CD4-positive, alpha-beta memory T cell (primary cell): Measurements from ENCODE around the gene FCHSD1. TPM values are rescaled to one million over a fixed set of nuclear protein-coding genes. Genes with fewer than 3 reads are reported as not detected.
A peak's percentile ranks its signal among the peaks of the same experiment; 100 is the strongest.

Experiments used
- CTCF ChIA-PET: fragments of 350-600 bp; sonication (Branson Sonifier 250); formaldehyde crosslinking; loops from one replicate; lab custom pipeline; 2021; ENCODE audit warnings: inconsistent platforms; ENCODE audit not compliant: partially characterized antibody; lab: Charles Lee
- POLR2A ChIA-PET: fragments of 350-600 bp; sonication (Branson Sonifier 250); formaldehyde crosslinking; loops from one replicate; lab custom pipeline; 2021; ENCODE audit not compliant: partially characterized antibody; lab: Charles Lee
- DNase-seq, 5 donors: peaks; one replicate each; pipeline versions ENCODE4 v3.0.0 to v3.0.0-alpha.2; 2020 to 2022; ENCODE audit warnings: mixed read lengths in 1 of 5
- H3K27ac ChIP-seq: one replicate; pipeline ENCODE4 v1.7.0; 2013; ENCODE audit warnings: low read depth, low read length
- H3K27me3 ChIP-seq: 2 replicates; pipeline ENCODE4 v1.7.0; 2013; ENCODE audit warnings: mild to moderate bottlenecking, low read length, moderate library complexity; ENCODE audit not compliant: insufficient read depth
- H3K36me3 ChIP-seq: 2 replicates; pipeline ENCODE4 v1.7.0; 2013; ENCODE audit warnings: mild to moderate bottlenecking, low read length, moderate library complexity; ENCODE audit not compliant: insufficient read depth
- H3K4me1 ChIP-seq: 2 replicates; pipeline ENCODE4 v1.7.0; 2013; ENCODE audit warnings: mild to moderate bottlenecking, low read length, moderate library complexity; ENCODE audit not compliant: insufficient read depth
- H3K4me3 ChIP-seq, 2 donors: one replicate each; pipeline ENCODE4 v1.7.0; 2013; ENCODE audit warnings: low read length in 2 of 2, mild to moderate bottlenecking in 1 of 2
- H3K9me3 ChIP-seq, 2 donors: one replicate each; pipeline ENCODE4 v1.7.0; 2013; ENCODE audit warnings: low read length in 2 of 2, control low read depth in 1 of 2; ENCODE audit not compliant: control insufficient read depth in 1 of 2
- H3K27ac Mint-ChIP-seq, 7 donors: one replicate each; pipeline ENCODE4 v1.8.0; 2020 to 2021; ENCODE audit warnings: mixed read lengths in 7 of 7, mild to moderate bottlenecking in 6 of 7, inconsistent platforms in 3 of 7, moderate library complexity in 3 of 7
- H3K27me3 Mint-ChIP-seq, 2 donors: one replicate each; pipeline ENCODE4 v1.8.0; 2020 to 2021; ENCODE audit warnings: mixed read lengths in 2 of 2
- H3K36me3 Mint-ChIP-seq, 2 donors: one replicate each; pipeline ENCODE4 v1.8.0; 2020 to 2021; ENCODE audit warnings: mixed read lengths in 2 of 2, inconsistent platforms in 1 of 2, mild to moderate bottlenecking in 1 of 2
- H3K4me1 Mint-ChIP-seq, 4 donors: one replicate each; pipeline ENCODE4 v1.8.0; 2020 to 2021; ENCODE audit warnings: mixed read lengths in 4 of 4, mild to moderate bottlenecking in 1 of 4
- H3K4me3 Mint-ChIP-seq, 8 donors: one replicate each; pipeline ENCODE4 v1.8.0; 2020 to 2021; ENCODE audit warnings: mixed read lengths in 8 of 8, mild to moderate bottlenecking in 7 of 8, moderate library complexity in 6 of 8, inconsistent platforms in 3 of 8
- H3K9me3 Mint-ChIP-seq, 8 donors: one replicate each; pipeline ENCODE4 v1.8.0; 2020 to 2021; ENCODE audit warnings: mixed read lengths in 8 of 8, mild to moderate bottlenecking in 5 of 8, inconsistent platforms in 3 of 8, moderate library complexity in 1 of 8
- intact Hi-C: fragments of 100-400 bp; cut with micrococcal nuclease; formaldehyde crosslinking; loops from one replicate; pipeline ENCODE4 v1.15.1; 2023
- polyA plus RNA-seq, 2 donors: library from polyadenylated mRNA; unstranded; fragments of 300-500 nt; fragmentation: Illumina TruSeq; gene quantifications; one replicate each; pipeline ENCODE4 v1.2.3, GENCODE V29; 2021
- total RNA-seq, 2 experiments: library from RNA; stranded (reverse); gene quantifications; one replicate each; pipeline ENCODE4 v1.2.3, GENCODE V29; 2021

FCHSD1 gene
- total and polyA plus RNA-seq, 4 experiments from 2014 or later = 7.1 to 110 (median 58.0) TPM

DNA sequence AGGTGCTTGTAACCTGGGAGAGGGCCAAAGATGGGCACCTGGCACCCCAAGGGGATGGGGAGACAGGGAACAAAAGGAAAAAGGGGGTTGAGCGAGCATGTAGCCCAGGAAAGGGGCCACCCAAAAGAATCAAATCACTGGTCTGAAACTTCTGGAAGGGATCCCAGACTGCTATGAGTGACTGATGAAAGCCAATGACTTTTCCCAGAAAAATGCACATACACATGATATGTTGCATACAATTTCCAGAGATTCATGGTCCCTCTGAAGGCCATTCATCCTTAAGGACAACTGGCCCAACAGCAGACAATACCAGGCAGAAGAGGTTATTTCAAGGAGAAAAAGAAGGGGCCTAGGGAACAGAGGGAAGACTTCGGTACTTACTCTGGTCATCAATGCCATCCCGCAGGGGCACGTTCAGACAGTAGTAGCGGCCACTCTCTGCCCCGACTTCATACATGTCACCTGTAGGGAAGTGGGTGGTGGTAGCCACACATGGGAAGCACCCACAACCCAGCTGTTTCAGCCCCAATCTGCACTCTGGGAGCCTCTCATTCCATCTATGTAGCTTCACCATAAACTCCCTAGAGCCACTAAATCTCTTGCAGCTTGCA lies 22.9 kb downstream of the FCHSD1 start:
- H3K27ac ChIP-seq = no peak overlapping the region
- Mint-ChIP-seq H3K9me3 (no peaks in the 10 kb centered on the region), H3K36me3 (peaks cover 50 to 76% of the 10 kb centered on the region in 2 donors), H3K27me3 (no peaks in the 10 kb centered on the region), H3K4me3 (no peak overlapping the region), H3K27ac (peak overlapping the region in 2 of 7 donors; percentile 42 to 64), H3K4me1 (peaks cover 9 to 17% (median 11%) of the 10 kb centered on the region in 4 donors)
- H3K27me3 ChIP-seq = no peaks in the 10 kb centered on the region
- no peaks in the 10 kb centered on the region for H3K9me3 ChIP-seq
- H3K36me3 ChIP-seq = peaks cover 43% of the 10 kb centered on the region
- intact Hi-C loops = no loop called here
- CTCF ChIA-PET = interaction anchor here (12.5 to 28.3 kb wide), 3 partner anchors 6 to 36 kb away, joined by 198 to 712 read pairs (median 198); partner anchors contain the start of genes DIAPH1, HDAC3 and RELL2
- POLR2A ChIA-PET = interaction anchor here (4.5 to 13.2 kb wide), 2 partner anchors 8 to 9 kb away, joined by 18 to 159 read pairs; partner anchors contain the start of genes DIAPH1, HDAC3 and RELL2
- H3K4me3 ChIP-seq = no peak overlapping the region
- H3K4me1 ChIP-seq = peaks cover 16% of the 10 kb centered on the region
- no peak for DNase-seq

DNA sequence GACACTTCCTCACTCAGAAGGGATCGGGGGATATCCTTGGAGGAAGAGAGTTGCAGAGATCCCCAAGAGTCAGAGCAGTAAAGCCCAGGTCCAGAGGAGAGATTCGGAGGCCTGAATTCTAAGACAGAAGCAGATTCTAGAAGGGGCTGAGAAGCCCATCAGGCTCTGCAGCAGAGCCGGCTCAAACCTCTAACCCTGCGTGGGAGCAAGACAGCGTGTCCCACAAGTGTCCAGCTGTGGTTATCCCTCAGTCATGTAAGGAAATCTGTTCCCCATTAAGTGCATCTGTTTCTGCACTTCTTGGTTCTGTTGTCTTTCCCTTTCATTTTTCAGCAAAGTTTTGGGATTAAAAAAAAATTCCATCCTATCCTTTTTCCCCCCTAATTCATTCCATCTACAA lies 27.6 kb downstream of the FCHSD1 start:
- Histone ChIP-seq H3K9me3 (no peaks in the 10 kb centered on the region), H3K4me1 (peaks cover 15% of the 10 kb centered on the region), H3K4me3 (no peak overlapping the region), H3K27ac (no peak overlapping the region), H3K36me3 (peaks cover 25% of the 10 kb centered on the region), H3K27me3 (no peaks in the 10 kb centered on the region)
- CTCF ChIA-PET = interaction anchor here (0.7 to 28.3 kb wide), 7 partner anchors 9 to 336 kb away, joined by 3 to 712 read pairs (median 5); partner anchors contain the start of genes HDAC3 and RELL2
- Mint-ChIP-seq H3K27me3 (no peaks in the 10 kb centered on the region), H3K27ac (peak overlapping the region in 5 of 7 donors; percentile 53 to 89 (median 65)), H3K4me3 (peak overlapping the region in 1 of 8 donors; percentile 54), H3K36me3 (peaks cover 49 to 67% of the 10 kb centered on the region in 2 donors), H3K4me1 (peaks cover 11 to 19% (median 18%) of the 10 kb centered on the region in 4 donors), H3K9me3 (no peaks in the 10 kb centered on the region)
- POLR2A ChIA-PET = interaction anchor here (0.8 to 13.2 kb wide), 3 partner anchors 13 to 30 kb away, joined by 3 to 159 read pairs (median 3); partner anchors contain the start of genes HDAC3 and RELL2
- DNase-seq = no peak
- intact Hi-C loops = no loop called here

DNA sequence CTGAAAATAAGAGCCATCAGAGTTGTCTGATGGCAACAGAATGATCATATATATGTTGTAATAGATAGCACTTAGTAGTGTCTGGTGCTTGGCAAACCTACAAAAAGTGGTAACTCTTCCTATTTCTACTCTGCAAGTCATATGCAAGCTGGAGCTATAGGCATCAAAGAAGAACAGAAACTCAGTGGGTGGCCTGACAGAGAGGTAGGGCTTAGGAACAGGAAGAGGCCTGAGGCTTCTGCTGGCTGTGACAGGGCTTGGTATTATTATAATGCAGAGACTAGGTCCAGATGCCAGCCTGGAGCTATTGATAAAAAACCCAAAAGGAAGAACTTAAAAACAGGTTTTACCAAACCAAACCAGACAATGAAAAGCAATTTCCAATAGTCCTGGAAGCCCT lies 28.0 kb downstream of the FCHSD1 start:
- ChIA-PET CTCF (interaction anchor here (0.8 to 28.3 kb wide), 6 partner anchors 8 to 59 kb away, joined by 3 to 712 read pairs (median 86); partner anchors contain the start of genes HDAC3 and RELL2), POLR2A (interaction anchor here (1.8 to 13.2 kb wide), 3 partner anchors 13 to 31 kb away, joined by 4 to 159 read pairs (median 5); partner anchors contain the start of genes HDAC3 and RELL2)
- Histone ChIP-seq H3K36me3 (peaks cover 22% of the 10 kb centered on the region), H3K4me3 (no peak overlapping the region), H3K27ac (no peak overlapping the region), H3K27me3 (no peaks in the 10 kb centered on the region), H3K4me1 (peaks cover 15% of the 10 kb centered on the region), H3K9me3 (no peaks in the 10 kb centered on the region)
- Mint-ChIP-seq H3K27me3 (no peaks in the 10 kb centered on the region), H3K4me3 (peak overlapping the region in 1 of 8 donors; percentile 54), H3K9me3 (no peaks in the 10 kb centered on the region), H3K36me3 (peaks cover 45 to 65% of the 10 kb centered on the region in 2 donors), H3K27ac (peak overlapping the region in 6 of 7 donors; percentile 53 to 89 (median 71)), H3K4me1 (peaks cover 11 to 19% (median 18%) of the 10 kb centered on the region in 4 donors)
- DNase-seq = no peak
- intact Hi-C loops = no loop called here

DNA sequence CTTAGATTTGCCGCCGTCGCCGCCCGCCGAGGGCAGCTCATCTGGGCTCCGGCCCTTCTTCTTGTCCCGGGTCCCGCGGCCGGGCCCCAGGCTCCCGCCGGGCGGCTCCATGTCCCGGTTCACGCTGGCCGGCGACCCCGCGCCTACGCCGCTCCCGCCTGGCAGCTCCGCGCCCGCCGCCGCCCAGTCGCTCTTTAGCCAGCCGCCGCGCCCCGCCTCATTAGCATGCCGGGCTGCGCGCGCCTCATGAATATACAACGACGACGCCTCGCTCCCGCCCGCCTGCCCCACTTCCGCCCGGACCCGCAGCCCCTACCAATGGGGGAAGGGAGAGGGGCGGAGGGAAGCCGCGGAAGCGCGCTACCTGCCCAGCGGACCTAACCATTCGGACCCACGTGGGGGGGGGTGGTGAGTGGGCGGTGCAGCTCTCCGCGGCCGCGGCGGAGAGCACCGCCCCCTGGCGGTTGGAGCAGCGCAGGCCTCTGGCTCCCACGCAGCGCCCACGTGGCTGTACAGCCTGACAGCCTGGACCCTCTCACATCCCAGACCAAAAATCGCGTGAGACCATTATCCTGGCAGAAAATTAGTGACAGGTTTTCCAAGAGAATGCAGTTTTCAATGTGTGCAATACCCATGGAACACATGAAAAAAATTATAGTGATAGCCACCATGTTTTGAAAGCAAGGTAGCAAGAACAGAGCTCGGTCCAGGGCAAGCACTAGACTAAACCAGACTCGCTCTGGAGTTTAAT lies 32.2 kb downstream of the FCHSD1 start, which contains the start of gene DIAPH1:
Gene DIAPH1 (minus strand): TSS at position 197 of the 751 bp plus-strand sequence. CDS start 86 bp downstream, at position 111.
- peaks cover 45% of the 10 kb centered on the region for H3K4me1 ChIP-seq
- Mint-ChIP-seq H3K27ac (peak within 1 kb of the TSS; percentile 93 to 99 (median 98)), H3K4me3 (peak within 1 kb of the TSS; percentile 94 to 100 (median 98)), H3K4me1 (peaks cover 33 to 57% (median 44%) of the 10 kb centered on the region in 4 donors), H3K9me3 (peaks cover 0 to 2% (median 0%) of the 10 kb centered on the region in 8 donors), H3K36me3 (peaks cover 20 to 52% of the 10 kb centered on the region in 2 donors), H3K27me3 (no peaks in the 10 kb centered on the region)
- H3K27ac ChIP-seq = peak within 1 kb of the TSS; percentile 86
- H3K4me3 ChIP-seq = peak within 1 kb of the TSS; percentile 86 to 95
- H3K27me3 ChIP-seq = no peaks in the 10 kb centered on the region
- intact Hi-C loops = loop anchor here (1.0 to 5.0 kb wide), 5 partner anchors 14 to 298 kb away; partner anchors contain the start of genes HDAC3, RELL2 and TAF7
- peaks cover 4% of the 10 kb centered on the region for H3K36me3 ChIP-seq
- ChIA-PET POLR2A (interaction anchor here (0.6 to 13.2 kb wide), 16 partner anchors 12 to 485 kb away, joined by 3 to 314 read pairs (median 6); partner anchors contain the start of genes FCHSD1, HDAC3, RELL2 and RNF14), CTCF (interaction anchor here (0.6 to 28.3 kb wide), 22 partner anchors 8 to 351 kb away, joined by 3 to 712 read pairs (median 4); partner anchors contain the start of genes FCHSD1, HDAC3, PCDHGA1 and RELL2)
- no peaks in the 10 kb centered on the region for H3K9me3 ChIP-seq
- DNase-seq = peak; percentile 96 to 98 (median 97)

DNA sequence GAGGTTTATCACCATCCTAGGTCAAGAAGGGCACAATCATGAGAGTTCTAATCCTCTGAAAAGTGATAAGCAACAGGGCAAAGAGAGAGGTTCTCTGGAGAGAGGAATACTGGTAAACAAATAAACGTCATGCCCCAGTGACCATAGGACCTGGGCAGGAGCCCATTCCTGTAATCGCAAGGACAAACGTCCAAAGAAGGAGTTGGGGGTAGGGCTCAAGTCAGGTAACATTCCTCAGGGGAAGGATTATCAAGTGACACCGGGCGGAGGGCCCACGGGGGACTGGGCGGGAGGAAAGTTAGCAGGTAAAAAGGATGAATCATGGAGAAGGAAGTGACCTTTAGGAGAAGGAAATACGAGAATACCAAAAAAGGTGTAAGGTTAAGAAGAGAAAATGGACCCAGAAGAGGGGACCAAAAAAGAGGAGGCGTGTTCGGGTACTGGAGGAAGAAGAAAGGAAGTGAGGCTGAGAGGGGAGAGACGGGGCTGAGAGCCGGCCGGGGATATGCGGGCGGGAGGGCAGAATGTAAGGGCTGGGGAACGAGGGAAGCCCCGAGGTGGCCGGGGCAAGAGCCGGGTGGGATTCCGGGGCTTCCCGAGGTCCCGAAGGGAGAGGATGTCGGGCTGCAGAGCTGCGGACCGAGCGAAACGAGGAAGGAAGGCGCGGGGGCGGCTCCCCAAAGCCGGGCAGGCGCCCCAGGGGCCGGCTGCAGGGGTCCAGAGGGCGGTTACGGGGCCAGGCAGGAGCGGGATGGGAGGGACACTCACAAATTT lies 33.0 kb downstream of the FCHSD1 start:
- ChIA-PET POLR2A (interaction anchor here (0.6 to 13.2 kb wide), 17 partner anchors 13 to 485 kb away, joined by 3 to 314 read pairs (median 6); partner anchors contain the start of genes FCHSD1, HDAC3, RELL2 and RNF14), CTCF (interaction anchor here (0.6 to 28.3 kb wide), 15 partner anchors 13 to 352 kb away, joined by 3 to 712 read pairs (median 9); partner anchors contain the start of genes FCHSD1, HDAC3, PCDHGA1 and RELL2)
- peaks cover 33 to 61% (median 47%) of the 10 kb centered on the region in 4 donors for H3K4me1 Mint-ChIP-seq
- H3K27ac Mint-ChIP-seq = peak overlapping the region; percentile 93 to 99 (median 98)
- H3K4me3 Mint-ChIP-seq = peak overlapping the region; percentile 94 to 100 (median 98)
- peaks cover 4% of the 10 kb centered on the region for H3K36me3 ChIP-seq
- intact Hi-C loops = loop anchor here (2.0 to 5.0 kb wide), 2 partner anchors 36 to 297 kb away; partner anchors contain the start of gene TAF7
- no peaks in the 10 kb centered on the region for H3K27me3 Mint-ChIP-seq
- H3K9me3 ChIP-seq = no peaks in the 10 kb centered on the region
- H3K36me3 Mint-ChIP-seq = peaks cover 17 to 48% of the 10 kb centered on the region in 2 donors
- no peaks in the 10 kb centered on the region for H3K27me3 ChIP-seq
- peaks cover 0 to 2% (median 0%) of the 10 kb centered on the region in 8 donors for H3K9me3 Mint-ChIP-seq
- H3K4me1 ChIP-seq = peaks cover 46% of the 10 kb centered on the region
- peak overlapping the region; percentile 86 to 95 for H3K4me3 ChIP-seq
- H3K27ac ChIP-seq = peak overlapping the region; percentile 86
- DNase-seq = peak; percentile 55 to 70 (median 61)

DNA sequence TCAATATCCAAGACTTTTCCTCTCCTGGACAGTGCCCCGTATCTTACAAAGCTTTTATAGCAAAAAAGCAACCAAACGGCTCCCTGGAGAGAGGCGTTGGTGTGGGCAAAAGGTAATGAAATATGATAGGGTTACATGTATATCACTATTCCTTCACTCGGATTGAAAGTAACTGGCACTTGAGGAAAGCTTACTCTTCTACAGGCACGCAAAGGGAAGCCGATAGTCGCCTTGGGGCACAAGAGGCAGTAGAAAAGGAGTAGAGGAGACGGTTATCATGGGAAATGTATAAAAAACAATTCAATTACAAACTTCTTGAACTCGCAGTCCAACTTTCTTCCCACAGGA lies 33.6 kb downstream of the FCHSD1 start:
- DNase-seq = no peak
- H3K4me3 ChIP-seq = peak overlapping the region; percentile 86 to 95
- Mint-ChIP-seq H3K4me3 (peak overlapping the region; percentile 94 to 100 (median 98)), H3K27me3 (no peaks in the 10 kb centered on the region), H3K9me3 (peaks cover 0 to 2% (median 0%) of the 10 kb centered on the region in 8 donors), H3K4me1 (peaks cover 36 to 64% (median 49%) of the 10 kb centered on the region in 4 donors), H3K36me3 (peaks cover 13 to 50% of the 10 kb centered on the region in 2 donors), H3K27ac (peak overlapping the region; percentile 93 to 99 (median 98))
- H3K27me3 ChIP-seq = no peaks in the 10 kb centered on the region
- H3K27ac ChIP-seq = peak overlapping the region; percentile 86
- ChIA-PET POLR2A (interaction anchor here (0.8 to 13.2 kb wide), 8 partner anchors 15 to 1070 kb away, joined by 3 to 314 read pairs (median 8); partner anchors contain the start of genes EIF4EBP3, FCHSD1, HDAC3 and RELL2), CTCF (interaction anchor here (1.7 to 28.3 kb wide), 7 partner anchors 13 to 352 kb away, joined by 7 to 712 read pairs (median 56); partner anchors contain the start of genes HDAC3, RELL2 and RNF14)
- peaks cover 4% of the 10 kb centered on the region for H3K36me3 ChIP-seq
- peaks cover 48% of the 10 kb centered on the region for H3K4me1 ChIP-seq
- intact Hi-C loops = loop anchor here (2.0 to 5.0 kb wide), 2 partner anchors 35 to 297 kb away; partner anchors contain the start of gene TAF7
- no peaks in the 10 kb centered on the region for H3K9me3 ChIP-seq
